HepG2 (cell line): ENCODE data around the gene IARS2.

Experiments used
- JUND ChIP-seq: sonication (generic); formaldehyde crosslinking; IDR thresholded peaks from 2 replicates; pipeline ENCODE4 v1.8.0; 2022; ENCODE audit warnings: mild to moderate bottlenecking, missing genetic modification reagents
- POLR2AphosphoS5 ChIP-seq: IDR thresholded peaks from 2 replicates; pipeline ENCODE4 v1.6.1; 2012; ENCODE audit warnings: low read depth, low read length
- REST ChIP-seq, 2 experiments: IDR thresholded peaks; 2 replicates each; pipeline ENCODE4 v1.6.1; 2011 to 2012; ENCODE audit warnings: low read length in 2 of 2, borderline replicate concordance in 1 of 2, low read depth in 1 of 2, mild to moderate bottlenecking in 1 of 2, moderate library complexity in 1 of 2
- ZNF709 ChIP-seq: sonication (generic); formaldehyde crosslinking; IDR thresholded peaks from 2 replicates; pipeline ENCODE4 v1.5.0; 2020; ENCODE audit warnings: mild to moderate bottlenecking, missing genetic modification reagents
- ZNF740 ChIP-seq: sonication (generic); formaldehyde crosslinking; IDR thresholded peaks from 2 replicates; pipeline ENCODE4 v1.4.0; 2020; ENCODE audit warnings: missing genetic modification reagents

GRCh38 chr1:220153147-220153546 is 59.2 kb downstream of the IARS2 start:
- no peak for TF ChIP-seq REST (IDR thresholded peaks at IDR 0.05; ENCODE audit: borderline replicate concordance in 1 of 2, low read depth in 1 of 2, low read length in 2 of 2)
- TF ChIP-seq JUND (CRISPR knock-in tag), result no peak
- no peak for TF ChIP-seq ZNF740 (CRISPR knock-in tag)
- TF ChIP-seq POLR2AphosphoS5, result no peak
- no peak for TF ChIP-seq ZNF709 (CRISPR knock-in tag)
